Prostate gland (tissue), 2 donors: ENCODE results near the gene PTPRM.
A peak's percentile ranks its signal among the peaks of the same experiment; 100 is the strongest.

Source experiments
- CTCF ChIP-seq, 4 experiments: fragments of 200-600 bp in 2 of 4; fragments of 450-650 bp in 2 of 4; sonication (generic) in 2 of 4; IDR thresholded peaks; 1 replicate in 3 of 4; 2 replicates in 1 of 4; pipeline ENCODE4 v1.5.1; 2016 to 2019; ENCODE audit warnings: antibody characterized with exemption in 4 of 4, mild to moderate bottlenecking in 2 of 4, moderate library complexity in 2 of 4
- POLR2A ChIP-seq: fragments of 450-650 bp; IDR thresholded peaks from one replicate; pipeline ENCODE4 v1.6.1; 2016; ENCODE audit warnings: antibody characterized with exemption, mild to moderate bottlenecking
- POLR2AphosphoS5 ChIP-seq: sonication (generic); formaldehyde crosslinking; IDR thresholded peaks from one replicate; pipeline ENCODE4 v1.6.1; 2017; ENCODE audit warnings: antibody characterized with exemption

DNA sequence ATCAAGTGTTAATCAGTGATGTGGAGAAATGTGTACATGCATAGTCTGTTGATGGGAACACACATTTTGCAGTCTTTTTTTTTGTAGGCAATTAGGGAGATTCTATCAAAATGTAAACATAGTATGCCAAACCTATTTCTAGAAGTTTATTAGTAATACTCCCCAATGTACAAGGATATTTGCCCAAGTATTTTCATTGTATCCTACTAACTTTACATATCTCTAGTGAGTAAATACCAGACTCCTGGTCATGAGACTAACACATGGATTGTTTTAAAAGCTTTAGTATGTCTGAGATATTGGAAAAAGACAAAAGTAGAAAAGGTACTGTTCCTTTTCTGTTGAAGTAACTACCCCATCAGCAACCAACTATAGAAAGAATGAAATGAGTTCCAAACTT is 513.0 kb downstream of the PTPRM start:
- no peak for TF ChIP-seq CTCF (IDR thresholded peaks at IDR 0.05)
- TF ChIP-seq POLR2AphosphoS5 = peak; percentile 70
- TF ChIP-seq POLR2A = no peak
